ENCODE measurements around the gene ARHGAP15. TPM values are rescaled to one million over a fixed set of nuclear protein-coding genes. Genes with fewer than 3 reads are reported as not detected.

Gene ARHGAP15
- polyA plus RNA-seq, 3 donors: 3.0 to 3.3 (median 3.2) TPM

- DNase-seq (ENCODE audit: extremely low read depth in 1 of 11, low read depth in 9 of 11, low spot score in 4 of 11): no peak
Measured at GRCh38 chr2:143481237-143481623, 352.0 kb downstream of the ARHGAP15 start.

- DNase-seq (ENCODE audit: extremely low read depth in 1 of 11, low read depth in 9 of 11, low spot score in 4 of 11): no peak
Measured at GRCh38 chr2:143481733-143482132, 352.5 kb downstream of the ARHGAP15 start.

DNA sequence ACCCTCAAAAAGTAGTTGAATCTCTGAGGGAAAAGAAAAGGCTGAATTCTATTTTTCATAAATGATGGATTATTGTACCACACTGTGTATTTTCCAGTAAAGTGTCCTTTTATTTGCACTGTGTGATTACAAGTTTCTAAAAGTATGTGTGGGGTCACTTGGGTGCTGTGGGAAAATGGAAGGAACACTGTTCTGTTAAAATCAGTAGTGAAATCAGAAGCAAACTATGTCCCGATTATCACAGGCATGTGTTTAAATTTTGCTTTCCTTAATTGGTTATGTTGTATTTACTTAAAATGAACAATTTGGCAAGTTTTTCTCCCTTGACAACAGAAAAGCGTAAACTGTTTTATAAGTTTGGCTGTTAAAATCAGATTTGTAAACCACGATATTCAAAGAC is 353.1 kb downstream of the ARHGAP15 start:
- DNase-seq (ENCODE audit: extremely low read depth in 1 of 11, low read depth in 9 of 11, low spot score in 4 of 11): peak in 1 of 11 donors; percentile 14

- peak in 1 of 11 donors; percentile 21 for DNase-seq (ENCODE audit: extremely low read depth in 1 of 11, low read depth in 9 of 11, low spot score in 4 of 11)
Measured at GRCh38 chr2:143482771-143483170, 353.6 kb downstream of the ARHGAP15 start.

DNA sequence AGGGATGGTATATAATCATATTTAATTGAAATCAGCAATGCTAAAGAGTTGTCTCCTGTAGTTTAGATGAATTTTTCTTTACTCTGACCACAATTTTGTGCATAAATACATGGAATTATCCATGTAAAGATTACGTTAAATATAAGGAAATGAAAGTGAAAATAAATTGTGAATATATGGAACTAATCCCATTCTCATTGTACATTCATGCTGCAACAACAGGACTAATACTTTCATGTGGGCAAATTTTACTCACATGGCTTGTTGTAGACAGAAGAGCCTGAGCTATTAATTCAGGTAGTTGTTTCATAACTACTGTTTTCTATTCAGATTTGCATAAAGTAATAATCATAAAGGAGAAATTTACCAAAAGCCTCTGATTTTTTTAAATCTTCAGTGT is 357.8 kb downstream of the ARHGAP15 start:
- DNase-seq (ENCODE audit: extremely low read depth in 1 of 11, low read depth in 9 of 11, low spot score in 4 of 11): no peak

GRCh38 chr2:143489145-143489544 is 359.9 kb downstream of the ARHGAP15 start:
- no peak for DNase-seq (ENCODE audit: extremely low read depth in 1 of 11, low read depth in 9 of 11, low spot score in 4 of 11)

- no peak for DNase-seq (ENCODE audit: extremely low read depth in 1 of 11, low read depth in 9 of 11, low spot score in 4 of 11)
Measured at GRCh38 chr2:143491131-143491530, 361.9 kb downstream of the ARHGAP15 start.

- DNase-seq (ENCODE audit: extremely low read depth in 1 of 11, low read depth in 9 of 11, low spot score in 4 of 11): no peak
Measured at GRCh38 chr2:143493339-143493738, 364.1 kb downstream of the ARHGAP15 start.

GRCh38 chr2:143497726-143498125 is 368.5 kb downstream of the ARHGAP15 start:
- no peak for DNase-seq (ENCODE audit: extremely low read depth in 1 of 11, low read depth in 9 of 11, low spot score in 4 of 11)

- DNase-seq (ENCODE audit: extremely low read depth in 1 of 11, low read depth in 9 of 11, low spot score in 4 of 11): no peak
Measured at GRCh38 chr2:143498496-143498895, 369.3 kb downstream of the ARHGAP15 start.

DNA sequence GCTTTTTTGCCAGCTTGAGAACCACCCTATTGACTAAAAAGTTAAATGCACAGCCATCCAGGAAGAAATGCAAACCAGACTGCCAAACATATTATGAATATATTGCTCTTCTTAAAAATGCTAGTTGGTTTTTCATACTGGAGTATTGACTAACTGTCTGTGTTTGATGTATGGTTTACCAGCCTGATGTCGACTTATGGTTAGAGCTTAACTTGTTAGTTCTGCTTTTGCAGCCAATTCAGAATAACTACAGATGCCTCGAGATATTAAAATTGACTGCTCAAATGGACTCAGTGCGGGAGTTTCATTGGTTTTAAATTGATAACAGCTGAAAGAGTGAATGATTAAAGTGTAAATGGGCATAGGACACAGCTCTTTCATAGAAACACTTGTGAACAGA is 369.8 kb downstream of the ARHGAP15 start:
- no peak for DNase-seq (ENCODE audit: extremely low read depth in 1 of 11, low read depth in 9 of 11, low spot score in 4 of 11)

- DNase-seq (ENCODE audit: extremely low read depth in 1 of 11, low read depth in 9 of 11, low spot score in 4 of 11): no peak
Measured at GRCh38 chr2:143501106-143501676, 372.0 kb downstream of the ARHGAP15 start.

- no peak for DNase-seq (ENCODE audit: extremely low read depth in 1 of 11, low read depth in 9 of 11, low spot score in 4 of 11)
Measured at GRCh38 chr2:143503280-143503679, 374.1 kb downstream of the ARHGAP15 start.

DNA sequence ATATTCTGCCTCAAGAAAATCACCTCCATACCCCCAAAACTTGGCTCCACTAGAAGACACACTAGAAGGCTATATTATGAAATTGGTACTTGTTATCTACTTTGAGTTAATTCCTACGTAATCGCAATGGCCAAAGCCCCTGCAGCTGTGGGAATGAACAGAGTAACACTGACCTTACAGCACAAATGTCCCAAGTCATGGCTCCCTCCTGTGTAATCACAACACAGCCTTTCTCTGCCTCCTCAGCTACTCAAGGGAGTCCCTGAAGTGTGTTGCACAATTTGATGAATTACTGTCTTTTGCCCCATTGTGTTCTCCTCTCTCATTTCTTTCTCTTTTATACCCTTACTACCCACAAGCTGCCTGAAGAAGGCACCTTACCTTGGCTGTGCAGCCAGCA is 375.2 kb downstream of the ARHGAP15 start:
- no peak for DNase-seq (ENCODE audit: extremely low read depth in 1 of 11, low read depth in 9 of 11, low spot score in 4 of 11)

GRCh38 chr2:143505542-143505941 is 376.3 kb downstream of the ARHGAP15 start:
- DNase-seq (ENCODE audit: extremely low read depth in 1 of 11, low read depth in 9 of 11, low spot score in 4 of 11): no peak

DNA sequence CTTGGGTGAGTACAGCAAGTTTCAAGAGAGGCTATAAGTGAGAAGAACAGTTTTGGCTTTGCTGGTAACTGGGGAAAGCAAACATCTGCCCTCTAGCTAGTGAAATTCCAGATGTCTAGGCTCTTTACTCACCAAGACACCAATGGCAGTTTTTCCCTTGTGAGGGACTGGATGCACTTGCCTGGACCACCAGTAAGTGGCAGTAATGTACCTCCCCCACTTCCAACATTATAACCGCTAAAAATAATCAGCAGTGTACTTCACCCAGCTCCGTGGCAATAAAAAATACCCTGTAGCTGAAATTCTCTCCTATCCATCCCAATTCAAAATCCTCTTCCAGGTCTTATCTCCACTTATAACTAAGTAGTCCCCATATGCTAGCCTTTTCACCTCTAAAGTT is 383.9 kb downstream of the ARHGAP15 start:
- DNase-seq (ENCODE audit: extremely low read depth in 1 of 11, low read depth in 9 of 11, low spot score in 4 of 11): peak in 8 of 11 donors; percentile 33 to 68 (median 51)

DNA sequence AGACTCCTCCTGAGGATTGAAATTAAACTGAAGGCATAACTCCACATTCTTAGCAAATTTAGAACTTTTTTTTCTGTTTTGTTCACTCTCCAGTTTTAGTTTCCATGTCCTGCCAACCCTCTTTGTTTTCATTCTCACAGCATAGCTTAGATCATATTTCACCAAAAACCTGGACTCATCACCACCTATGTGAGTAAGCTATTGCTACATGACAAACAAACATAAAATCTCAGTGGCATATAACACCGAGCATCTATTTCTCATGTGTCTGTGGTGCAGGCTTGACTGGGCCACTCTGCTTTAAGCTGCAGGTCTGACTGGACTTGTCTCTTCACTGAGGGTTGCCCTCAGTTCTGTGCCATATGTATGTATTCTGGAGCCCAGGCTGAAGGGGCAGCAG is 385.2 kb downstream of the ARHGAP15 start:
- DNase-seq (ENCODE audit: extremely low read depth in 1 of 11, low read depth in 9 of 11, low spot score in 4 of 11): no peak

- no peak for DNase-seq (ENCODE audit: extremely low read depth in 1 of 11, low read depth in 9 of 11, low spot score in 4 of 11)
Measured at GRCh38 chr2:143515318-143515717, 386.1 kb downstream of the ARHGAP15 start.

- DNase-seq (ENCODE audit: extremely low read depth in 1 of 11, low read depth in 9 of 11, low spot score in 4 of 11): no peak
Measured at GRCh38 chr2:143519521-143519920, 390.3 kb downstream of the ARHGAP15 start.

DNA sequence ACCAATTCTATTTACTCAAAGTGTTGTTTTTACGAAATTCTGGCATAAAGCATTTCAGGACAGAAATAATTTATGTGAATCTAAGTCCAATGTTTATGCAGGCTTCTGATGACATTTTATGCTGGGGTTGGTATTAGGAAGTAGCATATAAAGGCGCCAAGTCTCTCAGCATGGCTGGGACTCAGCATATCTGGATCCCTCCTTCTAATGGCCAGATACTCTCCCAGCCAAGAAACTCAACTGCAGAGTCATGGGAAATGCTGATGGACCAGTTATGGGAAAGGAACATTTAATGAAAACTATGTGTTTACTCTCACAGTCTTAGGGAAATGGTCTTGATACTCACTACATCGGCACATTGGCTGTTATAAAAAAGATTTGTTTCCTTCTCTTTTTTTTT is 392.2 kb downstream of the ARHGAP15 start:
- DNase-seq (ENCODE audit: extremely low read depth in 1 of 11, low read depth in 9 of 11, low spot score in 4 of 11): no peak

- no peak for DNase-seq (ENCODE audit: extremely low read depth in 1 of 11, low read depth in 9 of 11, low spot score in 4 of 11)
Measured at GRCh38 chr2:143522699-143523098, 393.5 kb downstream of the ARHGAP15 start.

All from renal cortex interstitium (tissue), 11 donors.